RWPE2 (cell line): Measurements from ENCODE around the gene IRX1.

ENCODE experiments used
- ATAC-seq: fragments of 200-7000 bp; cut with Tn5 transposase; 3 replicates; pipeline ENCODE4 v1.9.1; 2021; ENCODE audit warnings: low read depth
- DNase-seq: peaks from one replicate; pipeline ENCODE4 v3.0.0-alpha.2; 2020; ENCODE audit warnings: low spot score
- H3K27ac ChIP-seq: fragments of 450-650 bp; 2 replicates; pipeline ENCODE4 v1.5.1; 2017; ENCODE audit warnings: mild to moderate bottlenecking; ENCODE audit not compliant: poor library complexity, severe bottlenecking
- H3K27me3 ChIP-seq: fragments of 250-450 bp; sonication (Bioruptor Pico); 2 replicates; pipeline ENCODE4 v1.5.1; 2021; ENCODE audit warnings: mild to moderate bottlenecking, moderate library complexity; ENCODE audit not compliant: insufficient read depth, poor library complexity, severe bottlenecking
- H3K36me3 ChIP-seq: fragments of 250-450 bp; sonication (Bioruptor Pico); 2 replicates; pipeline ENCODE4 v1.5.1; 2020; ENCODE audit warnings: low read depth, mild to moderate bottlenecking, moderate library complexity
- H3K4me1 ChIP-seq: fragments of 250-450 bp; sonication (Bioruptor Pico); 2 replicates; pipeline ENCODE4 v1.5.1; 2021; ENCODE audit warnings: mild to moderate bottlenecking, moderate library complexity; ENCODE audit not compliant: insufficient read depth, poor library complexity, severe bottlenecking
- H3K4me3 ChIP-seq: fragments of 250-450 bp; sonication (Bioruptor Pico); 2 replicates; pipeline ENCODE4 v1.5.1; 2021; ENCODE audit warnings: mild to moderate bottlenecking, moderate library complexity; ENCODE audit not compliant: severe bottlenecking
- H3K9me3 ChIP-seq: fragments of 250-450 bp; sonication (Bioruptor Pico); 2 replicates; pipeline ENCODE4 v1.5.1; 2021; ENCODE audit warnings: mild to moderate bottlenecking, moderate library complexity; ENCODE audit not compliant: severe bottlenecking
- TF ChIP-seq, protein P1 (sequence below): fragments of 450-650 bp; IDR thresholded peaks from one replicate; pipeline ENCODE4 v1.5.1; 2017; ENCODE audit warnings: mild to moderate bottlenecking, moderate library complexity; ENCODE audit not compliant: poor library complexity, severe bottlenecking

IRX1 gene

DNA sequence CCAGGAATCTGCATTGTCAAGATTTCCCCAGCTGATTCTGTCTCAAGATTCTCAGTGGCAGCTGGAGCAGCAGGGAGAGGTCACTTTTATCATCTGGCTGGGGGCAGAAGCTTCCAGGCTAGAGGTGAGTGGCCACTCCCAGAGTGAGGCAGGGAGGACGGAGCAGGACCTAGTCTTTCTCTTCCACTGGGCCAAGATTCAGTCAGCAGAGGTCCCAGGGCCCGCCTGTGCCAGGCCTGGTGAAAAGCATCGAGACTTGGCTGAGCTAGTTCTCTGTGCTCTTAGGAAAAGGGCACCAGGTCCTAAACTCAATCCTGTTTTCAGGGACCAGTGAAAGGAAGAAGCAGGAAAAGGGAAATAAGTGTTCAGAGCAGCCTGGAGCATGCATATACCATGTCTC is 46.6 kb downstream of the IRX1 start:
- no peaks in the 10 kb centered on the region for H3K9me3 ChIP-seq
- DNase-seq (no peak), ATAC-seq (no peak)
- H3K36me3 ChIP-seq = no peaks in the 10 kb centered on the region
- H3K27ac ChIP-seq = no peak overlapping the region
- H3K4me1 ChIP-seq = no peaks in the 10 kb centered on the region
- no peak overlapping the region for H3K4me3 ChIP-seq
- no peaks in the 10 kb centered on the region for H3K27me3 ChIP-seq
- TF ChIP-seq, protein P1, sequence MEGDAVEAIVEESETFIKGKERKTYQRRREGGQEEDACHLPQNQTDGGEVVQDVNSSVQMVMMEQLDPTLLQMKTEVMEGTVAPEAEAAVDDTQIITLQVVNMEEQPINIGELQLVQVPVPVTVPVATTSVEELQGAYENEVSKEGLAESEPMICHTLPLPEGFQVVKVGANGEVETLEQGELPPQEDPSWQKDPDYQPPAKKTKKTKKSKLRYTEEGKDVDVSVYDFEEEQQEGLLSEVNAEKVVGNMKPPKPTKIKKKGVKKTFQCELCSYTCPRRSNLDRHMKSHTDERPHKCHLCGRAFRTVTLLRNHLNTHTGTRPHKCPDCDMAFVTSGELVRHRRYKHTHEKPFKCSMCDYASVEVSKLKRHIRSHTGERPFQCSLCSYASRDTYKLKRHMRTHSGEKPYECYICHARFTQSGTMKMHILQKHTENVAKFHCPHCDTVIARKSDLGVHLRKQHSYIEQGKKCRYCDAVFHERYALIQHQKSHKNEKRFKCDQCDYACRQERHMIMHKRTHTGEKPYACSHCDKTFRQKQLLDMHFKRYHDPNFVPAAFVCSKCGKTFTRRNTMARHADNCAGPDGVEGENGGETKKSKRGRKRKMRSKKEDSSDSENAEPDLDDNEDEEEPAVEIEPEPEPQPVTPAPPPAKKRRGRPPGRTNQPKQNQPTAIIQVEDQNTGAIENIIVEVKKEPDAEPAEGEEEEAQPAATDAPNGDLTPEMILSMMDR = no peak

DNA sequence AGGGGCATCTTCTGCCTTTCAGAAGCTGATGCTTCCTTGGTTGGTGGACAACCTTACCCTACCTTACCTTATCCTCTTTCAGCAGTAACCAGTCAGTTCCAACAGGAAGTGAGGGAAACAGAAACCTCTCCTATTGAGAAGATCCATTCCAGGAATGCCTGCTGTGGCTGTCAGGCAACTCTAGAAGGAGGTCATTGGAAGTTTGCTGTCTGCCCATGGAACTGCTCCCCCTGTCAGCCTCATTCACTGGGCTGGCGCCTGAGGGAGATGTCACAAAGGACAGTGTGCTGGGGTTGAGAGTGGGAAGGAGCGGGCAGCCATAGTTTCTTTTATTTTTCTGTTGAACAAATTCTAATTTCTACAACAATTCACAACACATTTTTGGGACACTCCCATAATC is 54.7 kb downstream of the IRX1 start:
- Histone ChIP-seq H3K9me3 (no peaks in the 10 kb centered on the region), H3K4me3 (no peak overlapping the region), H3K4me1 (no peaks in the 10 kb centered on the region), H3K27me3 (no peaks in the 10 kb centered on the region), H3K36me3 (no peaks in the 10 kb centered on the region), H3K27ac (no peak overlapping the region)
- ATAC-seq (no peak), DNase-seq (no peak)
- TF ChIP-seq, protein P1 = no peak

DNA sequence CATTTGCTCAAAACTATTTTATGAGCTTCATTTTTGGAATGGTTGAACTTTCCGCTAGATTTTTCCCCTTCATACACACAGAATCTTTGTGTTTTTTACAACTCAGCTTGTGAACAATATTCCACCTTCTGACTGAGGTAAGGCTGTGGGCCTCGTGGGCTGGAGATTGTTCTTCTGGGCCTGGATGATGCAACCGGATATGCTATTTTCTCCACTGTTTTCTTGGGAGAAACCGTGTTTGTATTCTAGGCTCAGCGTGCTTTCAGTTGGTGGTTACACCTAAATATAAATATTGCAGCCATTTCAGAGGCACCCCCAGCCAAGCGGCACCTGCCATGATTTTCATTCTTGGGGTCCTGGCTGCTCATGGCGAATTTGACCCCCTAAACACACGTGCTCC is 55.2 kb downstream of the IRX1 start:
- Histone ChIP-seq H3K9me3 (no peaks in the 10 kb centered on the region), H3K36me3 (no peaks in the 10 kb centered on the region), H3K4me3 (no peak overlapping the region), H3K27me3 (no peaks in the 10 kb centered on the region), H3K27ac (no peak overlapping the region), H3K4me1 (no peaks in the 10 kb centered on the region)
- TF ChIP-seq, protein P1 = no peak
- ATAC-seq = no peak
- DNase-seq = no peak
